HUES48 (cell line): ENCODE results near the gene TBRG4.
A peak's percentile ranks its signal among the peaks of the same experiment; 100 is the strongest.

Experiments
- H3K27ac ChIP-seq: one replicate; pipeline ENCODE4 v1.7.0; 2013; ENCODE audit warnings: low read depth, low read length, inconsistent platforms
- H3K27me3 ChIP-seq: 2 replicates; pipeline ENCODE4 v1.6.1; 2013; ENCODE audit warnings: mild to moderate bottlenecking, low read length; ENCODE audit not compliant: control insufficient read depth, insufficient read depth
- H3K36me3 ChIP-seq: 2 replicates; pipeline ENCODE4 v1.6.1; 2013; ENCODE audit warnings: low read length; ENCODE audit not compliant: control insufficient read depth, insufficient read depth
- H3K4me1 ChIP-seq: 2 replicates; pipeline ENCODE4 v1.6.1; 2013; ENCODE audit warnings: mild to moderate bottlenecking, low read length; ENCODE audit not compliant: control insufficient read depth, insufficient read depth
- H3K4me3 ChIP-seq: 2 replicates; pipeline ENCODE4 v1.5.1; 2013; ENCODE audit warnings: mild to moderate bottlenecking, low read depth, low read length
- H3K9ac ChIP-seq: 2 replicates; pipeline ENCODE4 v1.6.1; 2013; ENCODE audit warnings: mild to moderate bottlenecking, low read depth, low read length, moderate library complexity
- H3K9me3 ChIP-seq: 2 replicates; pipeline ENCODE4 v1.6.1; 2013; ENCODE audit warnings: low read length; ENCODE audit not compliant: control insufficient read depth, insufficient read depth

Gene TBRG4

DNA sequence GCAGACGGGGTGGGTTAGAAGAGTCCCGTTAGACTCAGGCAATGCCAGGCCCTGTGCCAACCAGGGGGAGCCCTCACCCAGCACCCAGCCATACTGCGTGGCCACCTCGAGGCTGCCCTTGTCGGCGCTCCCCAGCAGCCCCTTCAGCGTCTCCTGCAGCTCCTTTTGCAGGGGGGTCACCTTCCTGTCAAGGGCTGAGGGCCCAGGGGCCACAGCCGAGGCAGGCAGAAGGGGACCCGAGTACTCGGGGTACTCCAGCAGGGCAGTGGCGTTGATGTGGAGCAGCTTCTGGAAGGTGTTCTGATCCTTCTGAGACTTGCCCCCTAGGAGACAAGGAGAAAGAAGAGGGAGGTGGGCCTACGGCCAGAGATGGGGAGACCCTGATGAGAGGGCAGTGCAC lies 9.7 kb downstream of the TBRG4 start:
- H3K27me3 ChIP-seq, result no peaks in the 10 kb centered on the region

GRCh38 chr7:45100761-45101480 lies 10.6 kb downstream of the TBRG4 start:
- Histone ChIP-seq H3K9ac (no peak overlapping the region), H3K36me3 (peaks cover 75% of the 10 kb centered on the region), H3K27ac (no peak overlapping the region), H3K27me3 (no peaks in the 10 kb centered on the region), H3K9me3 (no peaks in the 10 kb centered on the region), H3K4me3 (no peak overlapping the region), H3K4me1 (no peaks in the 10 kb centered on the region)

More for the DNA sequence above, 9.7 kb downstream of the TBRG4 start:
- Histone ChIP-seq H3K4me1 (no peaks in the 10 kb centered on the region), H3K36me3 (peaks cover 84% of the 10 kb centered on the region), H3K9ac (no peak overlapping the region), H3K27ac (no peak overlapping the region), H3K9me3 (no peaks in the 10 kb centered on the region), H3K4me3 (no peak overlapping the region)

- H3K4me3 ChIP-seq, result no peak overlapping the region
- H3K27ac ChIP-seq, result no peak overlapping the region
- H3K9me3 ChIP-seq, result no peaks in the 10 kb centered on the region
- no peaks in the 10 kb centered on the region for H3K4me1 ChIP-seq
- peaks cover 67% of the 10 kb centered on the region for H3K36me3 ChIP-seq
- no peaks in the 10 kb centered on the region for H3K27me3 ChIP-seq
- H3K9ac ChIP-seq, result no peak overlapping the region
Measured at GRCh38 chr7:45099891-45100760, 11.4 kb downstream of the TBRG4 start.

DNA sequence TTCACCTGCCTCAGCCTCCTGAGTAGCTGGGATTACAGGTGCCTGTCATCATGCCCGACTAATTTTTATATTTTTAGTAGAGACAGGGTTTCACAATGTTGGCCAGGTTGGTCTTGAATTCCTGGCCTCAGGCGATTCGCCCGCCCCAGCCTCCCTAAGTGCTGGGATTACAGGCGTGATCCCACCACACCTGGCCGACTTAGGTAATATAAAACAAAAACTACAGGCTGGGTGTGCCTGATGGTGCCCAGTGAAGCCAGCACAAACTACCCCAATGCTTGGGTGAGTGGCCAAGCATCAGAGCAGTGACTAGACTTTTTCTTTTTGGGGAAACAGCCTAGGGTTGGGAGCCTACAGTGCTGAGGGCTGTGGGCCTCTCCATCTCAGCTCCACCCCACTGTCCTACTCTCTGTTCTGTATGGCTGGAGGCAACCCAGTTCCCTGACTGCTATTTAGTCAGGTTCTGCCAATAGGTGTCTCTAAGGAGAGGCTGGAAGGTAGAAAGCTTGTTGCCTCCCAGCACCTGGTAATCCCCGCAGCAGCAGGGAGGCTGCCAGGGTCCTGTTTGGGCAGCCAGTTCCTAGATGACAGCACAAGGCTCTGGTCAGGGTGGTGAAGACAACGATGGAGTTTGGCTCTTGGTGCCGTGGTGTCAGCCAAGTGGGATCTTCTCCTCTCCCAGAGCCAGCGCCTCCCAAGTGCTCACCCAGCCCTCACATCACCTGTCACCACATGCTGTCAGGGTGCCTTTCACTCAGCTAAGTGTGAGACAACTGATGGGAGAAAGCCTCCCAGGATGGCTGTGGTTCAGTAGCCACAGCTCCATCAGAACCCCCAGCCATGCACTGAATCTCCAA lies 12.3 kb downstream of the TBRG4 start:
- no peaks in the 10 kb centered on the region for H3K4me1 ChIP-seq
- H3K4me3 ChIP-seq, result no peak overlapping the region
- H3K27me3 ChIP-seq, result no peaks in the 10 kb centered on the region
- peaks cover 58% of the 10 kb centered on the region for H3K36me3 ChIP-seq
- no peak overlapping the region for H3K27ac ChIP-seq
- no peaks in the 10 kb centered on the region for H3K9me3 ChIP-seq
- no peak overlapping the region for H3K9ac ChIP-seq

GRCh38 chr7:45092931-45093235 lies 18.6 kb downstream of the TBRG4 start:
- Histone ChIP-seq H3K4me3 (no peak overlapping the region), H3K27me3 (peaks cover 5% of the 10 kb centered on the region; the same call in 1 of the 2 replicates), H3K9ac (no peak overlapping the region), H3K4me1 (peaks cover 12% of the 10 kb centered on the region), H3K27ac (peak overlapping the region; percentile 24), H3K36me3 (no peaks in the 10 kb centered on the region), H3K9me3 (no peaks in the 10 kb centered on the region)

- Histone ChIP-seq H3K4me3 (no peak overlapping the region), H3K27me3 (peaks cover 7% of the 10 kb centered on the region; the same call in 1 of the 2 replicates), H3K9ac (no peak overlapping the region), H3K27ac (peak overlapping the region; percentile 24), H3K4me1 (peaks cover 12% of the 10 kb centered on the region), H3K9me3 (no peaks in the 10 kb centered on the region), H3K36me3 (no peaks in the 10 kb centered on the region)
Measured at GRCh38 chr7:45092100-45092930, 19.2 kb downstream of the TBRG4 start.

GRCh38 chr7:45089341-45089891 lies 22.1 kb downstream of the TBRG4 start:
- no peak overlapping the region for H3K27ac ChIP-seq
- peaks cover 7% of the 10 kb centered on the region; the same call in 1 of the 2 replicates for H3K27me3 ChIP-seq
- no peaks in the 10 kb centered on the region for H3K9me3 ChIP-seq
- no peak overlapping the region for H3K9ac ChIP-seq
- H3K4me1 ChIP-seq, result peaks cover 12% of the 10 kb centered on the region
- H3K4me3 ChIP-seq, result peak overlapping the region; percentile 61
- H3K36me3 ChIP-seq, result no peaks in the 10 kb centered on the region

GRCh38 chr7:45088821-45089340 lies 22.6 kb downstream of the TBRG4 start, which contains the start of gene NACAD:
TSS of gene NACAD (minus strand) at chr7:45088969. CDS start at chr7:45088894, 75 bp downstream.
- Histone ChIP-seq H3K27ac (no peak within 1 kb of the TSS), H3K27me3 (peaks cover 7% of the 10 kb centered on the region; the same call in 1 of the 2 replicates), H3K36me3 (no peaks in the 10 kb centered on the region), H3K9me3 (no peaks in the 10 kb centered on the region), H3K9ac (no peak within 1 kb of the TSS), H3K4me3 (peak within 1 kb of the TSS; percentile 61), H3K4me1 (peaks cover 12% of the 10 kb centered on the region)

DNA sequence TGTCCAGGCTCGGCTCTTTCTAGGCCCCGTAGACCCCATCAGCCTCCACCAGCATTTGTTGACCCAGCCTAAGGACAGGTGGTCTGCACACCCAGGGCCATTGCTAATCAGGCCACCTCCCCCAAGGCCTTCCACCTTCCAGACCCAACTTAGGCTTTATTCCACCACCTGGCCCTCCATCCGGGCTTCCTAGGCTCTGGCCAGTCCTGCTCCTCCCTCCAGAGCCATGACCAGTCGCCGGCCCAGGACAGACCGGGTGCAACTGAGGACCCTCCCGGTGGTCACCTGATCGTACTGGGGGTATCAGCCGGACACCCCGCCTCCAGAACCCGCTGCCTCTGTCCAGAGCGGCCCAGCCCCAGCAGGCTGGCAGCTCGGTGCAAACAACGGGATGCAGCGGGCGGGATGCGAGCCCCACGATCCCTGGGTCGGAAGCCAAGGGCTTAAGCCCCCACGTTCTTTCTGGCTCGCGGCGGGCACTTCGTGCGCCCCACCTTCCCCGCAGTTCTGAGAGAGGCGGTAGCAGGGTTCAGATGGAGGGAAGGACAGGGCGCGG lies 23.3 kb downstream of the TBRG4 start:
- Histone ChIP-seq H3K27me3 (peaks cover 7% of the 10 kb centered on the region; the same call in 1 of the 2 replicates), H3K9me3 (no peaks in the 10 kb centered on the region), H3K4me1 (peaks cover 12% of the 10 kb centered on the region), H3K9ac (no peak overlapping the region), H3K36me3 (no peaks in the 10 kb centered on the region), H3K4me3 (peak overlapping the region; percentile 61), H3K27ac (no peak overlapping the region)
